ENCODE results near the gene OR1F1. TPM values are rescaled to one million over a fixed set of nuclear protein-coding genes. Genes with fewer than 3 reads are reported as not detected.

Gene OR1F1
- total and polyA plus RNA-seq, 12 donors = not detected

DNA sequence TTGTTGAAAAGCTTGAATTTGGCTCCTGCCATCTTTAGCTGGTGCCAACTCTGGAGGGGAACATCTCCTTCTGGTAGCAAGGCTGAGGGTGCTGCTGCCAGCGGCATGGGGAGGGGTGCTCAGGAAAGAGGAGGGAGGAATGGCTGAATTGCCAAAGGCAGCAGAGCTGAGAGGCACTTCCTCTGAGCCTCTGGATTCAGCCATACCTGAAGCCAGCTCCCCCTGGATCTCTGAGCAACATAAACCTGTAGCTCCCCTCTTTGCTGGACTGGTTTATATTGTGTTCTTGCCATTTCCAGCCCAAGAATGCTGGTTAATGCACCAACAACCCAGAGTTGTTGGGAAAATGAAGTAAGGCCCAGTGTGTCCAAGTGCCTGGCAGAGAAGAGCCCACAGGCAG lies 61.0 kb downstream of the OR1F1 start:
- Histone ChIP-seq H3K4me1 (no peaks in the 10 kb centered on the region), H3K4me3 (no peak overlapping the region), H3K27me3 (peaks cover 0 to 14% (median 0%) of the 10 kb centered on the region in 7 donors), H3K9me3 (no peaks in the 10 kb centered on the region), H3K27ac (no peak overlapping the region), H3K36me3 (peaks cover 0 to 43% (median 0%) of the 10 kb centered on the region in 9 donors)
- no peak for ATAC-seq
- no peak for DNase-seq
- TF ChIP-seq, protein P1, sequence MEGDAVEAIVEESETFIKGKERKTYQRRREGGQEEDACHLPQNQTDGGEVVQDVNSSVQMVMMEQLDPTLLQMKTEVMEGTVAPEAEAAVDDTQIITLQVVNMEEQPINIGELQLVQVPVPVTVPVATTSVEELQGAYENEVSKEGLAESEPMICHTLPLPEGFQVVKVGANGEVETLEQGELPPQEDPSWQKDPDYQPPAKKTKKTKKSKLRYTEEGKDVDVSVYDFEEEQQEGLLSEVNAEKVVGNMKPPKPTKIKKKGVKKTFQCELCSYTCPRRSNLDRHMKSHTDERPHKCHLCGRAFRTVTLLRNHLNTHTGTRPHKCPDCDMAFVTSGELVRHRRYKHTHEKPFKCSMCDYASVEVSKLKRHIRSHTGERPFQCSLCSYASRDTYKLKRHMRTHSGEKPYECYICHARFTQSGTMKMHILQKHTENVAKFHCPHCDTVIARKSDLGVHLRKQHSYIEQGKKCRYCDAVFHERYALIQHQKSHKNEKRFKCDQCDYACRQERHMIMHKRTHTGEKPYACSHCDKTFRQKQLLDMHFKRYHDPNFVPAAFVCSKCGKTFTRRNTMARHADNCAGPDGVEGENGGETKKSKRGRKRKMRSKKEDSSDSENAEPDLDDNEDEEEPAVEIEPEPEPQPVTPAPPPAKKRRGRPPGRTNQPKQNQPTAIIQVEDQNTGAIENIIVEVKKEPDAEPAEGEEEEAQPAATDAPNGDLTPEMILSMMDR (IDR thresholded peaks at IDR 0.05) = no peak
- intact Hi-C loops (cut with DNase I) = no loop called here
- WGBS, 2 donors = 75% methylated on average over 1 of the region's 1 CpG

DNA sequence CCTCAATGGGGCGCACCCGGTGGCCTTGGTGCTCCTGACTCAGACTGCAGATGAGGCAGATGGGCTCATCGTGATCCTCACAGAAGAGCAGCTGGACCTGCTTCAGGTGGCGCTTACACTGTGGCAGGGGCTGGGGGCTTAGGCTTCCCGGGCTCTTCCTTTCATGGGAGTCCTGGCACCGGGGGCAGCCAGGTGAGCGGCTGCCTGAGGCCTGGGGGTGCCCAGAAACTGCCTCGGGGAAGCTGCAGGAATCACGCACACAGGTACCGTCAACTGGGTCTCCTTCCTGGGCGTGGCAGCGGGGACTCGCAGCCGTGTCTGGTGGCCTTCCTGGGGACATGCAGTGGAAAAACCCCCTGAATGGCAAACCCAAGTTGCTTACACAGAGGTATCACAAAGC lies 61.4 kb downstream of the OR1F1 start:
- WGBS, 2 donors = 81 to 84% methylated on average over 14 of the region's 14 CpGs
- DNase-seq (no peak), ATAC-seq (no peak)
- H3K4me3 ChIP-seq = no peak overlapping the region
- peaks cover 0 to 10% (median 0%) of the 10 kb centered on the region in 7 donors for H3K27me3 ChIP-seq
- H3K4me1 ChIP-seq = peaks cover 0 to 4% (median 0%) of the 10 kb centered on the region in 9 donors
- H3K36me3 ChIP-seq = peaks cover 0 to 38% (median 0%) of the 10 kb centered on the region in 9 donors
- H3K9me3 ChIP-seq = no peaks in the 10 kb centered on the region
- intact Hi-C loops (cut with DNase I) = no loop called here
- TF ChIP-seq, protein P1 (IDR thresholded peaks at IDR 0.05) = no peak
- H3K27ac ChIP-seq = no peak overlapping the region

DNA sequence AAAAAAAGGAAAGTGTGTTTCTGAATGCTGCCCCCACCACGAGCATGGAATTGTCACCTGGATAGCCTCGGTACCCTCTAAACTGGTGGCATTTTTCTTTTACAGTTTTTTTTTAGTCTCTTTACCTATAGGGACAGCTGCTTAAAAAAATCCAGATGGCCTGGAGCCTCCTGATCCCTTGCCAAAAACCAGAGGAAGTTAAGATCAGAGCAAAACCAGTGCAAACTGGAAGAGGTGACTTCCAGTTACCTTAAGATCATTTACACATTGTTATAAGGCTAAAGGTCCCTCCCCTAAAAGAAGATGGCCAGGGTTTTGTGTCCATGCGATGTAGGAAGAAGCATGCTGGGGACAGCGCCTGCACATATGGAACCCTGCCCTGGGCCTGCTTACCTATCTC lies 65.0 kb downstream of the OR1F1 start:
- WGBS, 2 donors = 71 to 82% methylated on average over 4 of the region's 4 CpGs
- H3K4me1 ChIP-seq = peaks cover 0 to 20% (median 0%) of the 10 kb centered on the region in 9 donors
- H3K27ac ChIP-seq = no peak overlapping the region
- DNase-seq = no peak
- peaks cover 0 to 18% (median 0%) of the 10 kb centered on the region in 9 donors for H3K36me3 ChIP-seq
- intact Hi-C loops (cut with DNase I) = no loop called here
- no peak overlapping the region for H3K4me3 ChIP-seq
- TF ChIP-seq, protein P1 (IDR thresholded peaks at IDR 0.05) = no peak
- ATAC-seq = no peak
- no peaks in the 10 kb centered on the region for H3K9me3 ChIP-seq
- H3K27me3 ChIP-seq = peaks cover 0 to 24% (median 0%) of the 10 kb centered on the region in 7 donors

DNA sequence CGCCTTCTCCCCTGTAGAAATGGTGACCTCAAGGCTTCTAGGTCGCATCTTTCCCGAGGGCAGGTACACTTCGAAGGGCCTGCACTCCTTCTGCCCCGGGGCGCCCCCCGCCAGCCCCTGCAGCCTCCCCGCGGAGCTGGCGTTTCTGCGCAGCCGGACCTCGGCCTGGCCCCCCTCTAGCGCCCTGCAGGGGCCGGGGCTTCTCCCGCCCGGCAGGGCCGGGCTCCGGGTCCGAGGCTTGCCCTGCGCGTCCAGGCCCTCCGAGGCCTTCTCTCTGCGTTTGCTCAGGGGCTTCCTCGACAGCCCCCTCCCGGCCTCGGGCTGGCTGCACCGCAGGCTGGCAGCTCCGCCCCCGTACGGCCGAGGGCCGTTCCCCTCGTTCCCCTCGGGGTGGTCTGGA lies 66.3 kb downstream of the OR1F1 start:
- peaks cover 0 to 4% (median 0%) of the 10 kb centered on the region in 9 donors for H3K36me3 ChIP-seq
- ATAC-seq = no peak
- TF ChIP-seq, protein P1 (IDR thresholded peaks at IDR 0.05) = no peak
- H3K27me3 ChIP-seq = peaks cover 0 to 28% (median 0%) of the 10 kb centered on the region in 7 donors
- no peak for DNase-seq
- H3K27ac ChIP-seq = no peak overlapping the region
- H3K4me1 ChIP-seq = peaks cover 0 to 34% (median 0%) of the 10 kb centered on the region in 9 donors
- H3K4me3 ChIP-seq = peak overlapping the region in 1 of 10 donors; percentile 52
- WGBS, 2 donors = 38 to 40% methylated on average over 34 to 35 of the region's 35 CpGs
- intact Hi-C loops (cut with DNase I) = no loop called here
- H3K9me3 ChIP-seq = no peaks in the 10 kb centered on the region

Other genes starting within 250 kb of the OR1F1 start
- not detected for gene KREMEN2, start 223.9 kb upstream of the OR1F1 start, total RNA-seq
- gene KREMEN2, start 223.9 kb upstream of the OR1F1 start, polyA plus RNA-seq = not detected
- gene PAQR4, start 218.9 kb upstream of the OR1F1 start, total RNA-seq = 10 to 100 TPM in 1 of 10 donors, 1 to 10 TPM in 9; 3.7 to 13.8 (median 6.5) TPM
- gene PAQR4, start 218.9 kb upstream of the OR1F1 start, polyA plus RNA-seq = 10 to 100 TPM in 1 of 2 donors, 1 to 10 TPM in 1; 8.2 to 17.9 TPM
- gene PKMYT1, start 207.8 kb upstream of the OR1F1 start, total RNA-seq = 1 to 10 TPM in 2 of 10 donors, under 1 TPM in 7, not detected in 1; 0.34 to 4.2 (median 0.66) TPM
- 1 to 10 TPM; 1.4 to 3.7 TPM for gene PKMYT1, start 207.8 kb upstream of the OR1F1 start, polyA plus RNA-seq
- gene CLDN9, start 175.3 kb upstream of the OR1F1 start, total RNA-seq = 1 to 10 TPM in 3 of 10 donors, under 1 TPM in 7; 0.19 to 1.5 (median 0.79) TPM
- gene CLDN9, start 175.3 kb upstream of the OR1F1 start, polyA plus RNA-seq = 1 to 10 TPM; 1.0 to 3.2 TPM
- under 1 TPM in 1 of 10 donors, not detected in 9; 0.28 TPM for gene CLDN6, start 170.0 kb upstream of the OR1F1 start, total RNA-seq
- under 1 TPM in 1 of 2 donors, not detected in 1; 0.03 TPM for gene CLDN6, start 170.0 kb upstream of the OR1F1 start, polyA plus RNA-seq
- 100 to 1,000 TPM in 4 of 10 donors, 10 to 100 TPM in 6; 28.0 to 319 (median 92.3) TPM for gene TNFRSF12A, start 167.8 kb upstream of the OR1F1 start, total RNA-seq
- 100 to 1,000 TPM; 215 to 740 TPM for gene TNFRSF12A, start 167.8 kb upstream of the OR1F1 start, polyA plus RNA-seq
- gene HCFC1R1, start 164.3 kb upstream of the OR1F1 start, total RNA-seq = 10 to 100 TPM; 41.8 to 62.8 (median 55.8) TPM
- 100 to 1,000 TPM in 1 of 2 donors, 10 to 100 TPM in 1; 71.8 to 370 TPM for gene HCFC1R1, start 164.3 kb upstream of the OR1F1 start, polyA plus RNA-seq
- gene THOC6, start 164.2 kb upstream of the OR1F1 start, total RNA-seq = 10 to 100 TPM in 7 of 10 donors, 1 to 10 TPM in 3; 7.0 to 12.5 (median 10.4) TPM
- gene THOC6, start 164.2 kb upstream of the OR1F1 start, polyA plus RNA-seq = 10 to 100 TPM; 22.5 to 40.3 TPM
- gene BICDL2, start 151.3 kb upstream of the OR1F1 start, total RNA-seq = not detected
- under 1 TPM in 1 of 2 donors, not detected in 1; 0.04 TPM for gene BICDL2, start 151.3 kb upstream of the OR1F1 start, polyA plus RNA-seq
- gene MMP25, start 141.6 kb upstream of the OR1F1 start, total RNA-seq = 1 to 10 TPM in 5 of 10 donors, under 1 TPM in 5; 0.26 to 3.9 (median 1.2) TPM
- gene MMP25, start 141.6 kb upstream of the OR1F1 start, polyA plus RNA-seq = under 1 TPM; 0.30 to 0.95 TPM
- gene IL32, start 122.6 kb upstream of the OR1F1 start, total RNA-seq = 100 to 1,000 TPM in 1 of 10 donors, 10 to 100 TPM in 9; 23.4 to 204 (median 45.4) TPM
- 100 to 1,000 TPM in 1 of 2 donors, 10 to 100 TPM in 1; 80.6 to 116 TPM for gene IL32, start 122.6 kb upstream of the OR1F1 start, polyA plus RNA-seq
- not detected for gene ZSCAN10, start 88.9 kb upstream of the OR1F1 start, total RNA-seq
- under 1 TPM; 0.01 to 0.07 TPM for gene ZSCAN10, start 88.9 kb upstream of the OR1F1 start, polyA plus RNA-seq
- 1 to 10 TPM; 5.8 to 9.0 (median 7.6) TPM for gene ZNF205, start 75.6 kb upstream of the OR1F1 start, total RNA-seq
- 10 to 100 TPM; 13.8 to 26.9 TPM for gene ZNF205, start 75.6 kb upstream of the OR1F1 start, polyA plus RNA-seq
- 1 to 10 TPM; 5.9 to 9.2 (median 7.7) TPM for gene ZNF213, start 53.2 kb upstream of the OR1F1 start, total RNA-seq
- 10 to 100 TPM in 1 of 2 donors, 1 to 10 TPM in 1; 6.9 to 10.1 TPM for gene ZNF213, start 53.2 kb upstream of the OR1F1 start, polyA plus RNA-seq
- 1 to 10 TPM; 4.6 to 8.9 (median 6.1) TPM for gene ZNF200, start 47.0 kb downstream of the OR1F1 start, total RNA-seq
- gene ZNF200, start 47.0 kb downstream of the OR1F1 start, polyA plus RNA-seq = 1 to 10 TPM; 2.9 to 5.4 TPM
- gene MEFV, start 68.4 kb downstream of the OR1F1 start, total RNA-seq = 1 to 10 TPM in 2 of 10 donors, under 1 TPM in 8; 0.11 to 3.1 (median 0.53) TPM
- under 1 TPM; 0.19 to 0.37 TPM for gene MEFV, start 68.4 kb downstream of the OR1F1 start, polyA plus RNA-seq
- 10 to 100 TPM in 3 of 10 donors, 1 to 10 TPM in 7; 7.2 to 13.2 (median 9.2) TPM for gene ZNF263, start 95.3 kb downstream of the OR1F1 start, total RNA-seq
- 10 to 100 TPM in 1 of 2 donors, 1 to 10 TPM in 1; 8.9 to 10.8 TPM for gene ZNF263, start 95.3 kb downstream of the OR1F1 start, polyA plus RNA-seq
- gene TIGD7, start 117.2 kb downstream of the OR1F1 start, total RNA-seq = 10 to 100 TPM in 1 of 10 donors, 1 to 10 TPM in 9; 6.5 to 11.2 (median 8.7) TPM
- 1 to 10 TPM; 4.7 to 6.7 TPM for gene TIGD7, start 117.2 kb downstream of the OR1F1 start, polyA plus RNA-seq
- 10 to 100 TPM; 15.2 to 25.5 (median 21.6) TPM for gene ZNF75A, start 117.3 kb downstream of the OR1F1 start, total RNA-seq
- 10 to 100 TPM in 1 of 2 donors, 1 to 10 TPM in 1; 9.1 to 33.9 TPM for gene ZNF75A, start 117.3 kb downstream of the OR1F1 start, polyA plus RNA-seq
- gene OR2C1, start 167.7 kb downstream of the OR1F1 start, total RNA-seq = under 1 TPM in 2 of 10 donors, not detected in 8; 0.15 to 0.22 TPM
- under 1 TPM in 1 of 2 donors, not detected in 1; 0.01 TPM for gene OR2C1, start 167.7 kb downstream of the OR1F1 start, polyA plus RNA-seq
- 1 to 10 TPM; 5.0 to 9.0 (median 6.9) TPM for gene ZSCAN32, start 212.8 kb downstream of the OR1F1 start, total RNA-seq
- 1 to 10 TPM; 6.1 to 7.0 TPM for gene ZSCAN32, start 212.8 kb downstream of the OR1F1 start, polyA plus RNA-seq
- gene ZNF174, start 213.0 kb downstream of the OR1F1 start, total RNA-seq = 10 to 100 TPM in 4 of 10 donors, 1 to 10 TPM in 6; 7.0 to 14.4 (median 9.9) TPM
- 1 to 10 TPM; 6.5 to 6.7 TPM for gene ZNF174, start 213.0 kb downstream of the OR1F1 start, polyA plus RNA-seq

All from heart right ventricle (tissue), 16 donors.